ENCODE data around the gene MORC4. TPM values are rescaled to one million over a fixed set of nuclear protein-coding genes. Genes with fewer than 3 reads are reported as not detected.

MORC4 gene
- total and polyA plus RNA-seq, 11 donors: 1.0 to 6.5 (median 2.8) TPM

DNA sequence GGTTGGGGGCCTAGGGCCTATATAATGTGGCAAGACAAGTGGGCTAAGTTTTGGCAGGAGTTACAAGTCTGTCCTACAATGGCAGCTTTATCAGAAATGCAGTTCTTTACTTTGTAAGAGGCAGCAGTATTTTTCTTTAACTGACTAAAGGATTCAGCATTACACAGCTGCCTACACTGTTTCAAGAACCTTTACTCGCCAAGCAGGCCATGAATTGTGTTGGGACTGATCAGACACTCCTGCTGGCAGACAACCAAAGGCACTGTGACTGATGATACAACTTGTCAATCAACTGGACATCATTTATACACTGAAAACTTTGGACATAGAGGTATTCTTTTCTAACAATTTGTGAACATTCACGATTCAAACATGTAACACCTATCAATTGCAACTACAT is 4.3 kb downstream of the MORC4 start:
- 59 to 93% (median 89%) methylated on average over 2 of the region's 2 CpGs for WGBS, 4 donors
- DNase-seq (no peak), ATAC-seq (no peak)
- H3K36me3 ChIP-seq: peaks cover 0 to 10% (median 0%) of the 10 kb centered on the region in 9 donors
- H3K27me3 ChIP-seq: peaks cover 0 to 5% (median 0%) of the 10 kb centered on the region in 9 donors
- intact Hi-C loops (cut with DNase I): no loop called here
- H3K9me3 ChIP-seq: peaks cover 0 to 4% (median 0%) of the 10 kb centered on the region in 12 donors
- no peak overlapping the region for H3K27ac ChIP-seq
- H3K4me1 ChIP-seq: peaks cover 0 to 8% (median 0%) of the 10 kb centered on the region in 12 donors
- no peak overlapping the region for H3K4me3 ChIP-seq
- TF ChIP-seq POLR2A (IDR thresholded peaks at IDR 0.05): no peak

DNA sequence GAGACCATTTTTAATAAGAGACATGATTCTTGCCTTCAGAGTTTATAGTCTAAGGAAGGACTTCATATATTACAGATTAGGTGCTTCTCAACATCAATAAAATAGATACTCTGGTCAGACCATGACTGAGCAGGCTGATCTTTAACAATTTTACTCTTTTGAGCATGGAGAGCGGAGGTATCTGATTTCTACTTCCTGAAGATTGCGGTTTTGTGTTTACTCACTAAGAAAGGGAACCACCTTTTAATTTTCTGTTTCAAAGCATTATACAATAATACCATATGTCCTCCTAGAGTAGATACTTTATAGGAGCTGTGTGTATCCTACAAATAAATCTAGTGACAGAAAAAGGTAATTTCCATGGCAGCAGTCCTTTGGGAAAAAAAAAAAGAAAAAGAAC is 12.5 kb downstream of the MORC4 start:
- Histone ChIP-seq H3K9me3 (no peaks in the 10 kb centered on the region), H3K4me1 (peaks cover 0 to 5% (median 0%) of the 10 kb centered on the region in 12 donors), H3K27ac (no peak overlapping the region), H3K27me3 (no peaks in the 10 kb centered on the region), H3K36me3 (peaks cover 0 to 8% (median 0%) of the 10 kb centered on the region in 9 donors), H3K4me3 (no peak overlapping the region)
- DNase-seq: no peak
- intact Hi-C loops (cut with DNase I): no loop called here
- no peak for TF ChIP-seq POLR2A (IDR thresholded peaks at IDR 0.05)
- TF ChIP-seq, protein P1, sequence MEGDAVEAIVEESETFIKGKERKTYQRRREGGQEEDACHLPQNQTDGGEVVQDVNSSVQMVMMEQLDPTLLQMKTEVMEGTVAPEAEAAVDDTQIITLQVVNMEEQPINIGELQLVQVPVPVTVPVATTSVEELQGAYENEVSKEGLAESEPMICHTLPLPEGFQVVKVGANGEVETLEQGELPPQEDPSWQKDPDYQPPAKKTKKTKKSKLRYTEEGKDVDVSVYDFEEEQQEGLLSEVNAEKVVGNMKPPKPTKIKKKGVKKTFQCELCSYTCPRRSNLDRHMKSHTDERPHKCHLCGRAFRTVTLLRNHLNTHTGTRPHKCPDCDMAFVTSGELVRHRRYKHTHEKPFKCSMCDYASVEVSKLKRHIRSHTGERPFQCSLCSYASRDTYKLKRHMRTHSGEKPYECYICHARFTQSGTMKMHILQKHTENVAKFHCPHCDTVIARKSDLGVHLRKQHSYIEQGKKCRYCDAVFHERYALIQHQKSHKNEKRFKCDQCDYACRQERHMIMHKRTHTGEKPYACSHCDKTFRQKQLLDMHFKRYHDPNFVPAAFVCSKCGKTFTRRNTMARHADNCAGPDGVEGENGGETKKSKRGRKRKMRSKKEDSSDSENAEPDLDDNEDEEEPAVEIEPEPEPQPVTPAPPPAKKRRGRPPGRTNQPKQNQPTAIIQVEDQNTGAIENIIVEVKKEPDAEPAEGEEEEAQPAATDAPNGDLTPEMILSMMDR (IDR thresholded peaks at IDR 0.05): no peak
- no peak for ATAC-seq
- WGBS, 4 donors: 72 to 88% (median 76%) methylated on average over 2 of the region's 2 CpGs

DNA sequence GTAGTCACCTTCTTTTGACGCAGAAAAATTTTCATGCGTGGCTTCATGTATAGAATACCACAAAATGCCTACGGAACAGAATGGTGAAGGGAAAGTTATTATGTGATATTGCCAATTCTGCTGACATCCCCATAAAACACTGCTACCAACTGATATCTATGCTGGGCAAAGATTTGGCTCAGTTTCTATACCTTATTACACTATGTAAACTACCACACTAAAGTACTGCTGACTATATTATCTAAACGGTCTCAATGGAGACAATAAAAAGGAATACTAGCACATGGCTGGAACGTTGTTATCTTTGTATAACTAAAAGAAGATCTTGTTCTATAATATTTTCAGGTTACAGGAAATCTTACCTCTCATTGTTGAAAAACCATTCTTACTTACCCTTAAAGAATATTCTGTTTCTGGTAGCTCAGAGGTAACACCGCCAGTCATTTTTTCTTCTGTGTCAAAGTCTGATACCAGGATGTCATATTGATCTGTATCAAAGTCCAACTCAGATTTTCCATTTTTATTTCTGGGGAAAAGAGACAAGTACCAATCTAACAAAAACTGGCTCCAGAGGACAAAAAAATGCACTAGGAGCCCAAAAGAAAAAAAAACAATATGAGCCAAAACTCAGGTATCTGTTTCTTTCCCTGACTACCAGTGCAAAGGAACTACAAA is 18.9 kb downstream of the MORC4 start:
- ATAC-seq: no peak
- no peak for DNase-seq
- no peak overlapping the region for H3K27ac ChIP-seq
- intact Hi-C loops (cut with DNase I): no loop called here
- H3K4me1 ChIP-seq: no peaks in the 10 kb centered on the region
- no peak overlapping the region for H3K4me3 ChIP-seq
- H3K27me3 ChIP-seq: peaks cover 0 to 9% (median 0%) of the 10 kb centered on the region in 9 donors
- peaks cover 0 to 33% (median 0%) of the 10 kb centered on the region in 9 donors for H3K36me3 ChIP-seq
- TF ChIP-seq, protein P1 (IDR thresholded peaks at IDR 0.05): no peak
- no peak for TF ChIP-seq POLR2A (IDR thresholded peaks at IDR 0.05)
- no peaks in the 10 kb centered on the region for H3K9me3 ChIP-seq
- 76 to 89% (median 86%) methylated on average over 6 of the region's 6 CpGs for WGBS, 4 donors

DNA sequence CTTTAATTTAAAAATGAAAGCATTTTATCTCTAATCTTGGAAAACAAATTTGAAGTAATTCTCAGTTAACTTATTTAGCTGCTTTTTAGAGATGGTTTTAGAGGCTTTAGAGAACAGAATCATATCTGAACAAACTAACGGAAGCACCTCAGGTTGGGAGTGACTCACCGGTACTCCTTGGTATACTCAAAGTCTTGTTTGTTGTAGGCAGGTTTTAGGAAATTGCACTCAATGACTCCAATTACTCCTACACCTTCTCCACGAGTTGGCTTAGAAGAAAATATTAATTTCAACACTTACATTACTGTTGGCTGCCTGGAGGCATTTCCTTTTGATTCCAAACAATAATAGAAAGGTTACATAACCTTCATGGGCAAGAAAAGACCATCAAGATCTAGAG is 23.6 kb downstream of the MORC4 start:
- Histone ChIP-seq H3K9me3 (no peaks in the 10 kb centered on the region), H3K36me3 (peaks cover 0 to 36% (median 0%) of the 10 kb centered on the region in 9 donors), H3K27me3 (peaks cover 0 to 9% (median 0%) of the 10 kb centered on the region in 9 donors), H3K4me3 (no peak overlapping the region), H3K4me1 (no peaks in the 10 kb centered on the region), H3K27ac (no peak overlapping the region)
- intact Hi-C loops (cut with DNase I): no loop called here
- DNase-seq: no peak
- no peak for ATAC-seq
- TF ChIP-seq, protein P1 (IDR thresholded peaks at IDR 0.05): no peak
- no peak for TF ChIP-seq POLR2A (IDR thresholded peaks at IDR 0.05)
- 62 to 85% (median 76%) methylated on average over 3 of the region's 3 CpGs for WGBS, 4 donors

Data from heart left ventricle (tissue), 16 donors.